ENCODE measurements around the gene ANKS3. TPM values are rescaled to one million over a fixed set of nuclear protein-coding genes. Genes with fewer than 3 reads are reported as not detected.

Gene ANKS3
- polyA plus RNA-seq, 3 donors = 0.59 to 13.7 (median 0.95) TPM

GRCh38 chr16:4767872-4768548, 33.9 kb upstream of the ANKS3 start:
- Histone ChIP-seq H3K9me3 (replicated peaks in 1 of 2; ENCODE audit: control insufficient read depth in 1 of 2, insufficient read depth in 1 of 2, low read length in 2 of 2) (no peaks in the 10 kb centered on the region), H4K20me1 (ENCODE audit: insufficient read depth, low read length) (no peaks in the 10 kb centered on the region), H3K4me3 (replicated peaks in 1 of 3; ENCODE audit: low read depth in 2 of 3, low read length in 3 of 3) (peak overlapping the region; percentile 62 to 82 (median 68)), H2AFZ (ENCODE audit: insufficient read depth, low read depth, low read length, poor library complexity, severe bottlenecking) (peak overlapping the region; percentile 84), H3K9ac (ENCODE audit: insufficient read depth, low read length, poor library complexity, severe bottlenecking) (peak overlapping the region; percentile 52), H3K4me1 (ENCODE audit: control insufficient read depth in 1 of 2, insufficient read depth in 2 of 2, low read length in 2 of 2) (peaks cover 25 to 36% of the 10 kb centered on the region in 2 donors), H3K36me3 (replicated peaks in 1 of 2; ENCODE audit: control insufficient read depth in 1 of 2, insufficient read depth in 2 of 2, low read length in 2 of 2) (peaks cover 11 to 12% of the 10 kb centered on the region in 2 donors), H3K79me2 (ENCODE audit: insufficient read depth, low read length) (peaks cover 16% of the 10 kb centered on the region), H3K27ac (ENCODE audit: low read depth in 1 of 2, low read length in 2 of 2) (peak overlapping the region; percentile 32 to 78), H3K4me2 (replicated peaks; ENCODE audit: extremely low read depth, low read length, poor library complexity, severe bottlenecking) (peak overlapping the region; percentile 87), H3K27me3 (ENCODE audit: control insufficient read depth in 2 of 2, insufficient read depth in 2 of 2, low read length in 2 of 2) (no peaks in the 10 kb centered on the region)
- Mint-ChIP-seq H3K9me3 (no peaks in the 10 kb centered on the region), H3K4me3 (peak overlapping the region; percentile 88 to 97), H3K36me3 (peaks cover 7 to 23% of the 10 kb centered on the region in 2 donors), H3K4me1 (peaks cover 32% of the 10 kb centered on the region), H3K27ac (peak overlapping the region; percentile 88 to 96 (median 93)), H3K27me3 (ENCODE audit: low read depth in 3 of 3) (peaks cover 1 to 5% (median 2%) of the 10 kb centered on the region in 3 donors)
- DNase-seq = peak in 2 of 3 donors; percentile 19 to 54
- intact Hi-C loops (cut with micrococcal nuclease) = loop anchor here (1.0 to 5.0 kb wide), 4 partner anchors 33 to 34 kb away; partner anchors contain the start of genes ANKS3 (in 2 of the 2), DNAAF8 (in 2 of the 2) and ROGDI (in 1 of the 2)
- 50% methylated on average over 2 of the region's 17 CpGs for WGBS (ENCODE audit: insufficient coverage)
- no peak for TF ChIP-seq CTCF (IDR thresholded peaks at IDR 0.05)

- intact Hi-C loops (cut with micrococcal nuclease) = loop anchor here (1.0 to 5.0 kb wide), 3 partner anchors 32 to 35 kb away; partner anchors contain the start of genes ANKS3 (in 2 of the 2), DNAAF8 (in 2 of the 2) and ROGDI (in 1 of the 2)
- H3K9me3 ChIP-seq (replicated peaks in 1 of 2; ENCODE audit: control insufficient read depth in 1 of 2, insufficient read depth in 1 of 2, low read length in 2 of 2) = no peaks in the 10 kb centered on the region
- Mint-ChIP-seq H3K36me3 (peaks cover 16 to 33% of the 10 kb centered on the region in 2 donors), H3K9me3 (no peaks in the 10 kb centered on the region), H3K4me3 (peak within 1 kb of the TSS; percentile 88 to 97), H3K27me3 (ENCODE audit: low read depth in 3 of 3) (peaks cover 0 to 5% (median 1%) of the 10 kb centered on the region in 3 donors), H3K4me1 (peaks cover 35% of the 10 kb centered on the region), H3K27ac (peak within 1 kb of the TSS; percentile 88 to 96 (median 93))
- H3K27ac ChIP-seq (ENCODE audit: low read depth in 1 of 2, low read length in 2 of 2) = peak within 1 kb of the TSS; percentile 1 to 78
- TF ChIP-seq CTCF (IDR thresholded peaks at IDR 0.05) = no peak
- H2AFZ ChIP-seq (ENCODE audit: insufficient read depth, low read depth, low read length, poor library complexity, severe bottlenecking) = peak within 1 kb of the TSS; percentile 95
- peaks cover 25 to 36% of the 10 kb centered on the region in 2 donors for H3K4me1 ChIP-seq (ENCODE audit: control insufficient read depth in 1 of 2, insufficient read depth in 2 of 2, low read length in 2 of 2)
- H3K9ac ChIP-seq (ENCODE audit: insufficient read depth, low read length, poor library complexity, severe bottlenecking) = peak within 1 kb of the TSS; percentile 83
- peak; percentile 91 to 97 (median 93) for DNase-seq
- H4K20me1 ChIP-seq (ENCODE audit: insufficient read depth, low read length) = no peaks in the 10 kb centered on the region
- WGBS (ENCODE audit: insufficient coverage) = under 1% methylated on average over 70 of the region's 72 CpGs
- no peaks in the 10 kb centered on the region for H3K27me3 ChIP-seq (ENCODE audit: control insufficient read depth in 2 of 2, insufficient read depth in 2 of 2, low read length in 2 of 2)
- peak within 1 kb of the TSS; percentile 87 for H3K4me2 ChIP-seq (replicated peaks; ENCODE audit: extremely low read depth, low read length, poor library complexity, severe bottlenecking)
- peaks cover 16% of the 10 kb centered on the region for H3K79me2 ChIP-seq (ENCODE audit: insufficient read depth, low read length)
- H3K36me3 ChIP-seq (replicated peaks in 1 of 2; ENCODE audit: control insufficient read depth in 1 of 2, insufficient read depth in 2 of 2, low read length in 2 of 2) = peaks cover 17 to 22% of the 10 kb centered on the region in 2 donors
- peak within 1 kb of the TSS; percentile 73 to 93 (median 91) for H3K4me3 ChIP-seq (replicated peaks in 1 of 3; ENCODE audit: low read depth in 2 of 3, low read length in 3 of 3)
Measured at GRCh38 chr16:4766875-4767628, 33.0 kb upstream of the ANKS3 start, which contains the start of gene ZNF500. Gene ZNF500, minus strand, starts transcription at chr16:4767162. Its CDS starts 1,184 bp downstream, at chr16:4765978.
